Hindlimb muscle (tissue), 1 donor: ENCODE measurements around the gene SGPL1. TPM values are rescaled to one million over a fixed set of nuclear protein-coding genes. Genes with fewer than 3 reads are reported as not detected.

Experiments
- DNase-seq: peaks from one replicate; pipeline ENCODE4 v3.0.0-alpha.2; 2013
- polyA plus RNA-seq: library from polyadenylated mRNA; unstranded; fragments of 120-200 nt; gene quantifications from one replicate; pipeline ENCODE4 v1.2.1, GENCODE V29; 2013; ENCODE audit not compliant: insufficient read length

Gene SGPL1
- polyA plus RNA-seq, 1 donor = 31.7 TPM

DNA sequence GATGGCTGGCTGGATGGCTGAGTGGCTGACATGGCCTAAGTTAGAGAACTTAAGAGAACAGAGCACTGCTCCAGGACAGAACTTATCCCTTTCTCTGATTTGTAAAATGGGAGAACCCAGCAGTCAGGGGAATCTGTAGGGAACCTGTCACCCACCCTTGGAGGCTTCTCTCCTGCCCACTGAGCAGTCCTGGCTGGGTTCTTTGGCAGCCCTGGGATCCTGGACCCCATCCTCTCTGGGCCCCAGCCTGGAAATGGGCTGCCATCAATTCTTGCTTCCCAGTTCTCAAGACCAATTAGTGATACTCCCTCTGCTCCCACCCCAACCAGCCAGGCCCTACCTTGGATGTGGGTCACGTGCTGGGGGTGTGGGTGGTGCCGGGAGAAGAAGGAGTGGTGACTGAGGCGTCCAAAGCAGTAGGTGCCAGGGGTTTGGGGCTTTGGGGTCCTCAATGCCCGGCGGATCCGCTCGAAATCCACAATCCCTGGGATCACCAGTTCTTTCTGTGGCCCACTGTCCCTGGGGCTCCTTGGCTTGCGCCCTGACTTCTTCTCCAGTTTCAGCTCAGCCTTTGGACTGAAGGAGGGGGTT, 34.2 kb upstream of the SGPL1 start:
- no peak for DNase-seq

DNA sequence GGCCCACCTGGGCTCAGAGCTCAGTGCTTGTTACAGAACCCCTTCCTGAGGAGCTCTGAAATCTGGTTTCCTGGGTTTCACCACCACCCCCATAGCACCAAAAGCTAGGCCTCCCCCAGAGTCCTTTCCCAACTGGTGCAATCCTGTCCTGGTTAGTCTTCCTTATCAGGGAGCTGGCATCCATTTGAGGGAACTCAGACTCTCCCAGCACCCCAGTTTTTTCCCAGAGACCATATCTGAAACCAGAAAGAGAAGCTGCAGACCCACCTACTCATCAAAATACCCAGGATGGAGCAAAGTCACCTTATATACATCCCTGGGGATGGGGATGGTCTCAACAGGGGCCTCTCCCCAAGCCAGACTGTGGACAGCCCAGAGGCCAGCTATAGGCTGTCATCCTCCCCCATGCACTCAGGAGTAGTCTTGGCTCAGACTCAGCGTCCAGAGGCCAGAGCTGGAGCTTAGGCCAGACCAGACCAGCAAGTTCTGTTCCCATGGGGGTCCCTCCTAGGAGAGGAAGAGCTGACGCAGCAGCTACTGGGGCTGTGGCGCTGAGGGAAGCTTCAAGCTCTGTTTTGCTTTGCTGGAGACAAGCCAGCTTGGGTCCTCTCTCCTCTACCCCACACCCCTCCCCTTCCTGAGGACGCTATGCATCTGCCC, 33.5 kb upstream of the SGPL1 start:
- DNase-seq = no peak

DNA sequence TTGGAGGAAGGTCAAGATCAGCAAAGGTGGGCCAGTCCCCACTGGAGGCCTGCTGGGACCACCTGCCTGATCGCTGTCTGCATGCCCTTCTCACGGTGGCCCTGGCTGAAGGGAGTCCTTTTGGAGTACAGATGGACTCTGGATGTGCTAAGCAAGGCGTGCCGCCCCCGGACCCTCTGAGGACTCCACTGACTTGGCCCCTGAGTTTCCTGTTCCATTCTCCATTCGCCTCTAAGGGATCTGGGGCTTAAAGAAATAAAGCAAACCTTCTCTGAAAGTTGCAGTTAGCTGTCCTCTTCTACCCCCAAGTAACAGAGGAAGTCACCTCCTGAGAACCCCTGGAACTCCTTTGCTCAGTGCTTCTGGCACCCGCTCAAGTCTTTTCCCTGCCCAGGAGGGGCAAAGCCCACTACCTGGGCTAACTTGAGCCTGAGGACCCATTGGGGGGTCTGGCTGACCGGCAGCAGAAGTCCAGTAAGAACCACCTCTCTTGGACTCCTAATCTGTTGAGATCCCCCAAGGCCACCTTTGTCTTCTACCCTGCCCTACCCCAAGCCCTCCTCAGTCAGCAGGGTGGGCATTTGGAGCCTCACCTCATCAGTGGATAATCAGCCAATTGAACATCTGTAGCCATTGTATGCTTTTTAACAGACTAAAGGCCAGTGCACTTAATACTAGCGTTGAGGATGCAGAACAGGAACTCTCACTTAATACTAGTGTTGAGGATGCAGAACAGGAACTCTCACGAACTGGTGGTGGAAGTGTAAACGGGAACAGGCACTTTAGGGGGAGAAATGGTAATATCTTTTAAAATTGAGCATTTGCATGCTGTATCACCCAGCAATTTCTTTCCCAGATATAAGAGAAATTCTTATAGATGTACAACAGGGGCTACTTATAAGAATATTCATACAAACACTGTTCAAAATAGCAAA, 32.7 kb upstream of the SGPL1 start:
- DNase-seq = no peak

DNA sequence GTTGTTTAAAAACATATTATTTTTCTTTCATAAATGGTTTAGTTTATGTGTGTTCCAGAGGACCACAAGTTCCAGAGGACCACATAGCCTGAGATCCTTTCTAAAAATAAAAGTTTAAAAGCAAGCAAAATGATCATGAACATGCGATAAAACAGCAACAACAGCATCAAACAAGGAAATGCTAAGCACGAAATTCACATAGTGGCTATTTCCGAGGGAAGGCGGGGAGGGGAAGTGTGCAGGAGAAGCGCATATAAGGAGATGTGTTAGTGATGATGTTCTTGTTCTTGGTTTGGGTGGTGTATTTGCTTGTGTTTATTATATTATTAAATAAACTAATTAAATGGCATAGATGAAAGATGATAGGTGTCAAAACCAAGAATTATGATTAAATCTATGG, 31.7 kb upstream of the SGPL1 start:
- no peak for DNase-seq

DNA sequence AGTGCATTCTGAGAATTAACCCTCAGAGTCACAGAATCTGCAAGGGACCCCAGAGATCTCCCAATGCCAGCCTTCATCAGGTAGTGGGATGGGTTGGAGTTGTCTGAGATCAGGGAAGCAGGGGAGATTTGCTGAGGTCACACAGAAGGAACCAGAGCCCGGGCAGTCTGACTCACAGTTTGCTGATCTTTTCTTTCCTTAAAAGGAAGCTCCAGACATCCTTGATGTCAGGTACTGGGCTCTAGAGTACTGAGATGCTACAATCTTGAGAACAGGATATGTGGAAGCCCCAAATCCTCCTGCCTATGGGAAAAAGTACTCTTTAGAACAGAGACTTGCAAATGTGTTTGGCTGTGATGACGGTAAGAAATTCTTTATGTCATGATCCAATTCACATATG, 31.3 kb upstream of the SGPL1 start:
- no peak for DNase-seq

DNA sequence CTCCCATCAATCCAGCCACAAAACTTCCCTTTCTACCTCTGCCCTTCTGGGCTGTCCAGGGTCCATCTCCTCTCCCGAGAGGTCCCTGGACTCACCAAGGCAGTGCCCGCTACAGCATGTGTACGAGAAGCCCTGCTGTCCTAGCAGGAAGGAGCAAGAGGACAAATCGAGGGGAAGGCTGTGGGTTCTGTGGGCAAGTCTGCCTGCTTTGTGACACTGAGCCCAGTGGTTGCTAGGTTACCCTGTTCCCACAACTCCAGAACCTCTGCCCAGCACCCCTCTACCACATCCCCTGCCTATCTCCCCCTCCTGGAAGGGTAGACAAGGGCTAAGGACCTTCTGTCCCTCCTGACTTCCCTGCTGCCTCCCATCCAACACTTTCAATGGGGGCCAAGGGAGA, 30.6 kb upstream of the SGPL1 start, which contains the start of gene TBATA:
Gene TBATA, minus strand, starts transcription at position 188 of the 400 bp plus-strand sequence. CDS start 1,998 bp downstream, outside the sequence.
- DNase-seq = no peak

DNA sequence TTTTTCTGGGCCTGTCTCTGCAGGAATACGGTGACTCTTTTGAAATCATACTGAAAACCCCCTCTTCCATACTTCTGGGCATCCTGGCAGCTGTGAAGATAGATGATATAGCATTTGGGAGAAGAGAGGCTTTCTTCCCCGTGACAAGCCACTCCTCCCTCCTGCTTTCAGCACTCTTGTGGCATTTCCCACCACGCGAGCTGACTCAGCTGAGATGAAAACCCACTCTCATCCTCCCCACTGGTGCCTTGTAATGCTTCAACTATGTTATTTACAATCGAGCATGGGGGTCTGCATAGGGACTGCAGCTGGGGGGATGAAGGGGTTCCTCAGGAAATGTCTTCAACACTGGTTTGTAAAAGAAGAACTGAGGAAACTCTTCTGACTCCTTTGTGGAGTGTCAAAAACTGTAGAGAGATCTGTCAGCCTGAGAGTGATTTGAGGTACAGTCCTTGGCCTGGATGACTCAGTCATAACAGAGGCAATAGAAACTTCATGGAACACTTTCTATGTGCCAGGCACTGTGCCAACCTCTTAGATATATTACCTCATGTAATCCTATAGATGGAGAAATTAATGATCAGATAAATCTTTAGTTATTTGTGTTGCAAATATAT, 28.8 kb upstream of the SGPL1 start:
- DNase-seq = no peak

DNA sequence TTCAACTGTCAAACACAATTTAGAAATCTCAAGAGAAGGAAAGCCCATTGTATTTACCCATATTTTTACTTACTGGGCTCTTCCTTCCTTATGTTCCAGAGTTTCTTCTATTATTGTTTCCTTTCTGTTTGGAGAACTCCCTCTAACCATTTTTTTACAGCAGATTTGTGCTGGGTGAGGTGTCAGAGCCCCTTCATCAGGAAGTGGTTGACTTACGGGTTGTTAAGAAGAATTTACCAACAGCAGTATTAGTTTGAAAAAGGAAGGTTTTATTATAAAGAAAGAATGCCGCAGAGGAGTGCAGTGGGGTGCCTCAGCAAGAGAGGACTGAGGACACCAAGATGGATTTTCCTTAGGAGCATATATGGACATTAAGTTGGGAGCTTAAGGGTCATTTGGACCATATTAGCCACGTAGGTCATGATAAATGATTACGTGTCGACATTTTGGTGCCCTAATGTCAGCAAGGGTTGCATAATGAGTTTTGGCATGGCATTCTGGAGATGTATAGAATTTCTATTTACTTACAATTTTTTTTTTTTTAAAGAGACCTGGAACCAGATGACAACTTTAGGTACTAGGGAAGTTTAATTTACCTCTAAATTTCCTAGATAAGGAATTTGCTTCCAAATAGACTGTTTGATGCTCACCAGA, 24.2 kb upstream of the SGPL1 start:
- no peak for DNase-seq

DNA sequence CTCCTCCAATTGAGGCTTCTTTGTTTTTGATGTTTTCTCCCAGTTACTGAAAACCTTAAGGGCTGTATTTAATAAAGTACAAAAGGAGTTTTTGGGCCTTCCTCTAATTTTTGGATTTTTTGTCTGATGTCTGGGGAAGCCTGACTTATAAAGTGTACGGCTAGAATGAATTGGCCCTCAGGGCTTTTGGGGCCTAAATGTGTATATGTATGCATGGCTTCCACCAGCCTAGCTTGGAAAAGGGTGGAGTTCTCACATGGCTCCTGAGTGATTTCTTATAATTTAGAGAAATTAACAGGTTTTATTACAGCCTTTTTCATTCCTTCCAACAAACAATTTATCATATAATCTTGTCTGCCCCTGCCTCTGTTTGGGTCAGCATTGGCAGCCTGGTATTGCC, 20.1 kb upstream of the SGPL1 start:
- no peak for DNase-seq

DNA sequence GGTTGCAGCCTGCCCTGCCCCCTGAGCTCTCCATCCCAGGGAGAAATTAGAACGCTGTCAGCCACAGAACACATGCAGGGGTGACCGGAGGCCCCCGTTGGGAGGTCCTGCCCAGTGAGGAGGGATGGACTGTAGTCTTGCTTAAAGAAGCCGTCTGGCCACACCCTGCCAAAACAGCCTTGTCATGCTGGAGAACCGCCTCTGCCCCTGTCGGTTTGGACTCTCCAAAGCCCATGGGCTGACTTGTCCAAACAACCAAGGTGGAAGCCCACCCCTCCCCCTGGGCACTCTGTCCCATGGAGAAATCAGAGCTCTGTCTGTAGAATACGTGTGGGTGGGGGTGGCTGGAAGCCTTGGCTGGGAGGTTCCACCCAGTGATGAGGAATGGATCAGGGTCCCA, 17.9 kb upstream of the SGPL1 start:
- DNase-seq = no peak

DNA sequence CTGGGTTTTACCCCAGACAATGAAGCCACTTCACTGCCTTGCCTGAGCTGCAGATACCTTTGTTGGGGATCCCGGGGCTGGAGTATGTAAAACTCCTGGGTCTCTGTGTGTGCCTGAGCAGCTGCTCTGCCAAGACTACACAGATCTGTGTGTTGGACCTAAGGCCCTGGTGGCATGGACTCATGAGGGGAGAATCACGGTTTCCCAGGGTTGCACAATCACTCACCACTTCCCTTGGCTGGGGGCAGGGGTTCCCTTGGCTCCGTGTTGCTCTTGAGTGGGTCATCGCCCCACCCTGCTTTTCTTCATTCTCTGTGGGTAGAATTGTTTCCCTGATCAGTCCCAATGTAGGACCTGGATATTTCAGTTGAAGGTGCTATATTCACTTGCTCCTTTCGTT, 16.6 kb upstream of the SGPL1 start:
- no peak for DNase-seq

DNA sequence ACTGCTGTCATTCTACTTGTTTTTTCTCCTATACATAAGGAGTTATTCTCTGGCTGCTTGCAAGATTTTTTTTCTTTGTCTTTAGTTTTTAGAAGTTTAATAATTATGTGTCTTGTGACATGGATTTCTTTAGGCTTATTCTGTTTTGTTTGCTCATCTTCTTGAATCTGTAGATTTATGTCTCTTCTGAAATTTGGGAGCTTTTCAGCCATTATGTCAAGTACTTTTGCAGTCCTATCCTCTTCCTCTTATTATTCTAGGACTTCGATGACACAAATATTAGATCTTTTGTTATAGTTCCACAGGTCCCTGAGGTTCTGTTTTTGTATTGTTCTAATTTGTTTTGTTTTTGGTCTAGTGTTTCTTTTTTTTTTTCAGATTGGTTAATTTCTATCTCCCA, 13.9 kb upstream of the SGPL1 start:
- no peak for DNase-seq

DNA sequence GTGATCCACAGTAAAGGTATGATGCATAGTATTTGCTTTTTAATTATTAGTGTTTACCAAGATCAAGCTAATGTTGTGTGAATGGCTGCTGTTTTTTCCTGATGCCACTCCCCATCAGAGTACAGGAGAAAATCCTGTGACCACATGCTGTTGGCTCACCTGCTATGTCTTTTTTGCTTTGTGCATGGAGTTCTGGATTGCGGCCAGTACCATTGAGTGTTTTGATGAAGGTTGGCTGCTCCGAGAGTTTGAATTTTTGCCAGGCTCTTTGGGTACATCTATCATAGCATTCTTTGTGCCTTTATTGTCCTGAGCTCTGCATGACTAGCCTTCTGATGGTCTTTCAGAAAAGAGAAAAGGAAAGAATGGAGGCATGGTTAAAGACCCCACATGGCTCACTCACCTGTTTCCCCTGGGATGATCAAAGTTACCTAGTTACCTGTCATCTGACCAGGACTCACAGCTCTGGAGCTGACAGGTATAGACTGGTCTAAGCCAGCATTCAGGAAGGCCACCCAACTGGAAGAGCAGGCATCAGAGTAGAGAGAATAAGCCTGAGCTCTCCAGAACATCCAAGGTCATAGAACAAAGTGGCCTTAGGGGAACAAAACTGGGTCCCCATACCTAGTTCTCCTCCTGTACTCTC, 11.8 kb upstream of the SGPL1 start:
- no peak for DNase-seq

DNA sequence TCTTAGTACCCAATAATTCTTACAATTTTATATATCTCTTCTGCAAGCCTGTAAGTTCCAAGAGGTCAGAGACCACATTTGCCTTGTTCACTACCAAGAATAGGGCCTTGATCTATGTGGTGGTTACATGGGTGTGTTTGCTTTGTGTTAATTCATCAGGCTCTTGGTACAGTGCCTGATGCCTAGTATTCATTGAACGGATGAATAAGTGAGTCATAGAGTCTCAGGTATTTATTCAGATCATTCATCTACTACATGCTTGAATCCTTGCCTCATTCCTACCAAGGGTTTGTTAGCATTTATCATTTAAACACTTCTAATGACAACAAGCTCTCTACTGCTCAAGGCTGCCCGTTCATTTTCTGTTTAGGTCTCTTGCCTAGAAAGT, 11.3 kb upstream of the SGPL1 start:
- no peak for DNase-seq

DNA sequence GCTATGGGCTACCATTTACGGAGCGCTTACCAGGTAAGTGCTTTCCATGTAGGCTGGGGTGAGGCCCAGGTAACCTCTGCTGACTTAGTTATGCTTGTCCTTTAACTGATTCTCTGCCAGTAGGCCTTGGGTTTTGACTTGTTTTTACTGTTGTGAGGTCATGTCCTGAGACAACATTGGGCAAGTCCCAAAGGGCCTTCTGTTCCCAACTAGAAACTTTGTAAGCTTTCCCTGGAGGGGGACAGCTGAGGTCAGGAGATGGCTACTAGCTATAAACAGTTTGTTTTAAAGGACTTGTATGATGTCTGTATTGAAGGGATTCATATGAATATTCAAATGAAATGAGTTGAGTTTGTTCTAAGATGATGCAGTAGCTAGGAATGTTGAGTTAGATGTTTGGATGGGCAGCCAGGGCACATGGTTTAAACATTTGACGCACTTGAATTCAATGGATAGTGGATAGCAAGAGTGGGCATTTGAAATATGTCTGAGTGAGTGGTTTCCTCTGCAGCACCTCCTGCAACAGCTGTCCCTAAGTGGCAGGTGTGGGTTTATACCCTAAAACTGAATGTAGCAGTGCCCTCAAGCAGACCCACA, 10.0 kb upstream of the SGPL1 start:
- no peak for DNase-seq

DNA sequence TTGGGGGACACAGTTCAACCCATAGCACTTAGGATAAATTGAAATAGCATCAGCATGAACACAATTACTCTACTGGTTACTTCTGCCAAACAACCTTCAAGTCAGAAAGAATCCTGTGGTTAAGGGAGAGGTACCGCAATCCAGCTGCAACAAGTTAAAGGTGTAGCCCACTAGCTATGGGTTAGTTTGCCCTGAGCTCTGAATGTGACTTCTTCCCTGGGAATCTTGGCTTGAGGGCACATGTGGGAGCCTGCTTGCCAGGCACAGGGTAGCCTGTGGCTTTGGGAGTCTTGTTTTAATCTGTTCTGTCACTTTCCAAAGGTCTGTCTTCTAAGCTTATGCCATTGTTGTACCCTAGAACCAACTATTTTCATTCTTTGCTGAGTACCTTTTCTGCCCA, 8.9 kb upstream of the SGPL1 start:
- DNase-seq = no peak

DNA sequence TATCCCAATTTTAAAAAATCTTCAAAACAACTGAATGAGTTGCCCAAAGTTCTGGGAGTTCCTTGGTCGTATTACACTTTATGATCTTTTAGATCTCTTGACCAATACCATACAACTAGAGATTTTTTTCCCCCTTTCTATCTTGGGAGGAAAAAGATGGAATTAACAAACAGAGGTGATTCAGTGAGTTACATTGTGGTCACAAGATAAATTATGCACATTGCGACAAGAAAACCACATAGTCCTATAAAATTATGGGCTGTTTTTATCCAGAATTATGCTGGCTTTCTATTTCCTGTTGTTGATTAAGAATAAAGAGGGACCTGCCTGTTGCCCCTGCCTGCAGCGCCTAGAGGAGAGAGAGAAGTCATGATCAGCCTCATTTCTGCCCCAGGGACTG, 8.2 kb upstream of the SGPL1 start:
- no peak for DNase-seq

DNA sequence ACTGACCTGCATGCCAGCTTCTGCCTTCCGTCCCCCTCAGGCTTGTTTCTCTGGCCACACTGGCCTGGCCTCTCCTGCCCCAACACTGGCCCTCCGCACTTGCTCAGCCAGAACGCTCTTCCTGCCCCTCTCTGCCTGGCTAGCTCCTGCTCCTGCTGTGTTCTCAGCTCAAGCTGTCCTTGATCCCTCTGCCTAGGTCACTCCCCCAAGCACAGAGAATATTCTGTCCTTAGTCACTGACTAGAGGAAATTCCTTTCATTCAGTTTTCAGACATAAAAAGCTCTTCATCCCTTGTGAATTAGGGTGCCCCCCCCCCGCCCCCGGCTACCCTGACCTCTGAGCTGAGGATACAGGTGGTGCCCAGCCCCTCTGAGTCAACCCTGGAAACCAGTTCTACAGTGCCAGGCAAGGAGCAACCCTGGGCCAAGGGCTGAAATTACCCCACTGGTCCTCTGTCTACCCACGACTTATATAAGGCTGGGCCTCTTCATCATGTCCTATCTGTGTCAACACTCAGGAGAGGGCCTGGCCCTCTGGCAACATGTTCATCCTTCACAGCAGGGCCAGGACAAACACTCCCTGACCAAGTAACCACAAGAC, 6.6 kb upstream of the SGPL1 start:
- no peak for DNase-seq

DNA sequence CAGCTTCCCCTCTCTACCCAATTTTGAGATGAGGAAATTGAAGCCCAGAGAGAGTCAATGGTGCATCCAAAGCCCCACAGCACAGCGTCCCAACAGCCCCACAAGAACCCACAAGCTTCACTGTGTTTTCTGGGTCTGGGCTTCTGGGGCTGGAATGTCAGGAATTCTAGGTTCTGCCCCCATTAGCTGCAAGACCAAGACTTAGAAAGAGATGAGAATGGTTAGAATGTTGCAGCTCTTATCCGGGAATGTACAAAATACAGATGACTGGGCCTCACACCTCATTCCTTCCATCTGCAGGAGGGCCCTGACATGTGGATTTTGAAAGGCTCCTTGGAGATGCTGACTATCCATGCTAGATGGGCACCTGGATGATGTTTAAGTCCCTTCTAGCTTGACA, 6.0 kb upstream of the SGPL1 start:
- DNase-seq = no peak

DNA sequence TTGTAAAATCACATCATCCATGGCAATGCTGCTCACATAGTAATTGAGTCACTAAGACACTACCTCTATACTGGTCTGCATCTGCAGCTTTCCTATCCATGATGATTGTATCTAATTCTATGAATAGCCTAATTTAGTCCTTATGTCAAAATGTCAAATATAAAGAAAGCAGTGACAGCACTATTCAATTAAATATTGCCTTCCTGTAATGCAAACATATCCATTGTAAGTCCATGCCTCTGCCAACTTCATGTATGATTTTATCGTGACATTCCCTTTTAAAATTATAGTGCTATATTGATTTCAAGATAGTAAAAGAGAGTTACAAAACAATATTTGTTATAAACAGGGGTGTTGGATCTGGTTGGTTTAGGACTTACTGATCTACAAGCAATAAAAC, 4.8 kb upstream of the SGPL1 start:
- no peak for DNase-seq

DNA sequence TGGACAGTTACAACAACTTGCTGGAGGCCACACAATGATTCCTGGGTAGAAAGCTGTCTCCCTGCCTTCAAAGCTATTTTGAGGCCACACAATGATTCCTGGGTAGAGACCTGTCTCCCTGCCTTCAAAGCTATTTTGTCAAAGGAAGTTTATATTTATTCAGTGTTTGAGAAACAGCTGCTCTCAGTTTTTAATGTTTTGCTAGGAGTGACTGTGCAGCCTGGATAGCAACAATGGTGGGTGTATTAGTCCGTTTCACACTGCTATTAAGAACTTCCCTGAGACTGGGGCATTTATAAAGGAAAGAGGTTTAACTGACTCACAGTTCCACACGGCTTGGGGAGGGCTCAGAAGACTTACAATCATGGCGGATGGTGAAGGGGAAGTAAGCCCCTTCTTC, 3.9 kb upstream of the SGPL1 start:
- DNase-seq = no peak
